HepG2 (cell line): ENCODE results near the gene MYO3B. TPM values are rescaled to one million over a fixed set of nuclear protein-coding genes. Genes with fewer than 3 reads are reported as not detected.
A peak's percentile ranks its signal among the peaks of the same experiment; 100 is the strongest.
"Not testable (repeated sequence)": the region's sequence is repeated elsewhere in the genome, so short reads cannot be mapped to it uniquely, and the experiment has no call there.

ENCODE experiments used
- ATAC-seq: fragments of 200-7000 bp; cut with Tn5 transposase; 3 replicates; pipeline ENCODE4 v1.9.1; 2020; ENCODE audit warnings: mild to moderate bottlenecking, moderate library complexity
- BruUV-seq: library from RNA; stranded (reverse); fragments of 400-500 nt; replicated peaks from 2 replicates; lab custom pipeline; 2021; lab: Mats Ljungman, UMichigan
- CTCF ChIA-PET: fragments of 300-600 bp; formaldehyde crosslinking; extraction: SDS; loops from one replicate; lab custom pipeline; 2021; ENCODE audit warnings: low total read pairs, inconsistent platforms, low intra/inter-chr PET ratio; lab: Yijun Ruan, JAX
- POLR2A ChIA-PET: fragments of 350-600 bp; sonication (Branson Sonifier 250); formaldehyde crosslinking; loops from one replicate; lab custom pipeline; 2020; ENCODE audit warnings: antibody characterized with exemption, inconsistent platforms; lab: Yijun Ruan, JAX
- DNase-seq: peaks from one replicate; pipeline ENCODE4 v3.0.0-alpha.2; 2015; ENCODE audit warnings: low spot score
- FAIRE-seq: peaks from 3 replicates; lab custom pipeline; 2011; peaks lifted over from hg19 to GRCh38; lab: Jason Lieb, UNC
- H2AFZ ChIP-seq: one replicate; pipeline ENCODE4 v1.6.1; 2011; ENCODE audit warnings: low read length, inconsistent platforms
- H3K27ac ChIP-seq: fragments of 300-600 bp; 3 replicates; pipeline ENCODE4 v1.8.0; 2011; ENCODE audit warnings: mixed run types, mild to moderate bottlenecking, mixed read lengths, low read length, inconsistent platforms; ENCODE audit not compliant: insufficient read depth; ENCODE audit errors: extremely low read length
- H3K27me3 ChIP-seq, 2 experiments: fragments of 200-600 bp in 1 of 2; 2 replicates in 1 of 2; 3 replicates in 1 of 2; pipeline versions ENCODE4 v1.6.0 to v1.8.0; 2011; ENCODE audit warnings: low read length in 2 of 2, mild to moderate bottlenecking in 2 of 2, moderate library complexity in 2 of 2, inconsistent platforms in 1 of 2; ENCODE audit not compliant: insufficient read depth in 2 of 2, control insufficient read depth in 1 of 2
- H3K36me3 ChIP-seq, 2 experiments: fragments of 200-600 bp in 1 of 2; replicated peaks in 1 of 2; 2 replicates in 1 of 2; 3 replicates in 1 of 2; pipeline versions ENCODE4 v1.5.1 to v1.8.0; 2011; ENCODE audit warnings: low read length in 2 of 2, inconsistent platforms in 1 of 2; ENCODE audit not compliant: insufficient read depth in 2 of 2, control insufficient read depth in 1 of 2
- H3K4me1 ChIP-seq: 2 replicates; pipeline ENCODE4 v1.5.1; 2012; ENCODE audit warnings: low read length, inconsistent platforms; ENCODE audit not compliant: insufficient read depth
- H3K4me2 ChIP-seq: 2 replicates; pipeline ENCODE4 v1.6.0; 2011; ENCODE audit warnings: low read depth, low read length, inconsistent platforms
- H3K4me3 ChIP-seq, 3 experiments: fragments of 200-600 bp in 1 of 3; sonication (generic), shearing (Covaris generic) in 1 of 3; replicated peaks in 1 of 3; 2 replicates each; pipeline ENCODE4 v1.5.1; 2011 to 2016; ENCODE audit warnings: low read length in 3 of 3, inconsistent platforms in 2 of 3, low read depth in 2 of 3, mild to moderate bottlenecking in 2 of 3, control low read depth in 1 of 3, mixed read lengths in 1 of 3; ENCODE audit not compliant: insufficient read depth in 1 of 3
- H3K79me2 ChIP-seq: one replicate; pipeline ENCODE4 v1.6.1; 2011; ENCODE audit warnings: low read length, inconsistent platforms; ENCODE audit not compliant: insufficient read depth
- H3K9ac ChIP-seq: 2 replicates; pipeline ENCODE4 v1.6.0; 2011; ENCODE audit warnings: mild to moderate bottlenecking, low read depth, low read length, inconsistent platforms; ENCODE audit not compliant: insufficient read depth
- H3K9me3 ChIP-seq: 2 replicates; pipeline ENCODE4 v1.5.1; 2012; ENCODE audit warnings: mild to moderate bottlenecking, low read length
- H4K20me1 ChIP-seq: 2 replicates; pipeline ENCODE4 v1.6.0; 2011; ENCODE audit warnings: inconsistent platforms, mild to moderate bottlenecking, low read length, moderate library complexity; ENCODE audit not compliant: insufficient read depth
- KDM5A ChIP-seq: fragments of 200-600 bp; sonication (generic); IDR thresholded peaks from 2 replicates; pipeline ENCODE4 v1.7.0; 2018; ENCODE audit warnings: antibody characterized with exemption, mild to moderate bottlenecking, low read length, borderline replicate concordance
- NFYC ChIP-seq: IDR thresholded peaks from 2 replicates; pipeline ENCODE4 v1.6.1; 2016; ENCODE audit warnings: missing genetic modification reagents, missing compliant biosample characterization
- NR2C2 ChIP-seq: sonication (generic); formaldehyde crosslinking; IDR thresholded peaks from 2 replicates; pipeline ENCODE4 v1.4.0; 2020; ENCODE audit warnings: missing genetic modification reagents, mild to moderate bottlenecking, moderate library complexity, borderline replicate concordance
- ZNF530 ChIP-seq: sonication (generic); formaldehyde crosslinking; IDR thresholded peaks from 2 replicates; pipeline ENCODE4 v1.5.0; 2020; ENCODE audit warnings: low read depth, mild to moderate bottlenecking, missing genetic modification reagents
- WGBS: methylation state at CpG from one replicate; pipeline ENCODE4 v1.1.6; 2017; ENCODE audit warnings: low lambda C conversion rate; 5-methylcytosine and 5-hydroxymethylcytosine counted together
- in situ Hi-C: cut with HindIII; loops from 2 replicates; pipeline ENCODE4 v1.10.0; 2017; ENCODE audit warnings: low pct_unique_long_range_greater_than_20kb; ENCODE audit not compliant: extremely low pct_ligation_motif_present
- intact Hi-C: fragments of 100-400 bp; cut with micrococcal nuclease; formaldehyde crosslinking; loops from one replicate; pipeline ENCODE4 v1.10.0; 2022; ENCODE audit not compliant: unreplicated experiment
- polyA plus RNA-seq, 8 experiments: library from polyadenylated mRNA; depleted of rRNA in 3 of 8; stranded (reverse) in 7 of 8; unstranded in 1 of 8; fragments of >200 nt; fragmentation: Illumina TruSeq in 4 of 8; extraction: Trizol in 4 of 8; gene quantifications; 2 replicates each; pipeline versions ENCODE4 v1.2.1 to v1.2.3, GENCODE V29; 2011 to 2016; ENCODE audit warnings: low read depth in 4 of 8, missing spikeins in 1 of 8, mixed read lengths in 1 of 8; ENCODE audit not compliant: insufficient read depth in 1 of 8
- total RNA-seq, 5 experiments: library from RNA; depleted of rRNA; stranded (reverse); fragments of >200 nt; fragmentation: Illumina TruSeq; extraction: Trizol; gene quantifications; 2 replicates each; pipeline ENCODE4 v1.2.3, GENCODE V29; 2016; ENCODE audit warnings: low read depth in 1 of 5

The MYO3B gene
- total and polyA plus RNA-seq, 2 of the 13 experiments (the other 11 are each of a cell fraction or from before 2014, with no cell fraction given): 0.01 TPM; not detected in 1

DNA sequence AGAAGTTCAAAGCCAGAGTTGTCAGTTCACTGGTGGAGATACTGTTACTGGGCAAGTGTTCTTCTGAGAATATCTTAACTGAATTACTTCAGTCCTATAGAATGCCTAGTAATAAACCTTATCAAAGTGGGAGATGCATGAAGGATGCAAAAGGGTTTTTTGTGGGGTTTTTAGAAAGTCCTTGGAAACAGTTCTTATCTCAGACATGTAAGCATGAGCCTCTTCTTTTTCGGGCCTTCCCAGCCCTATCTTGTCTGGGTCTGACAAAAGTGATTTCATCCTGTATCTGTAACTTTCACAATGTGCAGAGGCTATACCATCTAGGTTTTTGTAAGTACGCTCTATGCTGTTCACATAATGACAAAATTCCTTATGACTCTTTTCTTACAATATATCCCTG is 255.5 kb downstream of the MYO3B start:
- WGBS: 76% methylated on average over 2 of the region's 2 CpGs
- TF ChIP-seq NR2C2 (no peak), KDM5A (no peak), ZNF530 (CRISPR knock-in tag) (no peak)
- ChIA-PET CTCF (no interaction called here), POLR2A (no interaction called here)
- FAIRE-seq (no peak), ATAC-seq (no peak), DNase-seq (no peak)
- peaks cover 31% of the 10 kb centered on the region for H3K4me1 ChIP-seq
- H4K20me1 ChIP-seq: no peaks in the 10 kb centered on the region
- no peaks in the 10 kb centered on the region for H3K9me3 ChIP-seq
- in situ Hi-C loops: no loop called here
- no peak overlapping the region for H3K4me3 ChIP-seq
- no peak overlapping the region for H3K4me2 ChIP-seq
- H3K9ac ChIP-seq: no peak overlapping the region
- intact Hi-C loops: no loop called here
- no peak overlapping the region for H2AFZ ChIP-seq
- H3K79me2 ChIP-seq: no peaks in the 10 kb centered on the region
- H3K27ac ChIP-seq: no peak overlapping the region
- no peaks in the 10 kb centered on the region for H3K36me3 ChIP-seq
- no peaks in the 10 kb centered on the region for H3K27me3 ChIP-seq
- BruUV-seq: no TSS peak

DNA sequence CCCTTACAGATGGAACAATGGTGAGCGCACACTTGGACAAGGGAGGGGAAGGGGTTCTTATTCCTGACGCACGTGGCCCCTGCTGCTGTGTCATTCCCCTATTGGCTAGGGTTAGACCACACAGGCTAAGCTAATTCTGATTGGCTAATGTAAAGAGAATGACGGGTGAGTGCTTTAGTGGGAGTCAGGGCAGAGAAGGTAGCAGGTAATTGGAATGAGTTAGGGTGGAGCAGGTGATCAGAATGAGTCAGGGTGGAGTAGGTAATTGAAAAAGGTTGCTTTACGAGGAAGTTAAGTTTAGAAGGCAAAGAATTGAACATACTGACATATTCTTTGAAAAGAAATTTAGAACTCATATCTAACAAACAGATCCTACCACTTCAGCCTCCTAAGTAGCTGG is 256.4 kb downstream of the MYO3B start:
- H2AFZ ChIP-seq, H3K79me2 ChIP-seq, intact Hi-C loops, H3K27me3 ChIP-seq, H3K9me3 ChIP-seq, FAIRE-seq, ATAC-seq, H3K36me3 ChIP-seq, in situ Hi-C loops, H3K9ac ChIP-seq, H3K4me2 ChIP-seq, BruUV-seq, DNase-seq, H3K27ac ChIP-seq, CTCF ChIA-PET, H3K4me3 ChIP-seq, POLR2A ChIA-PET, H4K20me1 ChIP-seq: not testable (repeated sequence)
- 84% methylated on average over 5 of the region's 5 CpGs for WGBS
- H3K4me1 ChIP-seq: peaks cover 31% of the 10 kb centered on the region
- peak; percentile 38; the same call in 1 of the 2 replicates for TF ChIP-seq NFYC (CRISPR knock-in tag)
